Karpas-422 (cell line): ENCODE measurements around the gene UBL4A. TPM values are rescaled to one million over a fixed set of nuclear protein-coding genes. Genes with fewer than 3 reads are reported as not detected.

Experiments used
- DNase-seq: peaks from one replicate; pipeline ENCODE4 v3.0.0-alpha.2; 2015
- H2AFZ ChIP-seq: fragments of 200-600 bp; sonication (generic); 2 replicates; pipeline ENCODE4 v1.6.1; 2014; ENCODE audit warnings: antibody characterized with exemption, low read length, mixed read lengths
- H3K27ac ChIP-seq: fragments of 200-600 bp; sonication (generic); 2 replicates; pipeline ENCODE4 v1.5.1; 2014; ENCODE audit warnings: mild to moderate bottlenecking, low read length, moderate library complexity
- H3K27me3 ChIP-seq: fragments of 200-600 bp; sonication (generic); 2 replicates; pipeline ENCODE4 v1.6.1; 2014; ENCODE audit warnings: low read length, mixed read lengths
- H3K36me3 ChIP-seq: fragments of 200-600 bp; sonication (generic); 2 replicates; pipeline ENCODE4 v1.6.1; 2014; ENCODE audit warnings: low read length, mixed read lengths; ENCODE audit not compliant: insufficient read depth
- H3K4me1 ChIP-seq: fragments of 200-600 bp; sonication (generic); 2 replicates; pipeline ENCODE4 v1.6.1; 2014; ENCODE audit warnings: mild to moderate bottlenecking, low read length, mixed read lengths
- H3K4me2 ChIP-seq: fragments of 200-600 bp; sonication (generic); 2 replicates; pipeline ENCODE4 v1.6.1; 2014; ENCODE audit warnings: low read length, low read depth, mild to moderate bottlenecking; ENCODE audit not compliant: poor library complexity, severe bottlenecking
- H3K4me3 ChIP-seq: fragments of 200-600 bp; sonication (generic); 2 replicates; pipeline ENCODE4 v1.5.1; 2014; ENCODE audit warnings: mild to moderate bottlenecking, antibody characterized with exemption, low read length, mixed read lengths
- H3K79me2 ChIP-seq: fragments of 200-600 bp; sonication (generic); 2 replicates; pipeline ENCODE4 v1.6.1; 2014; ENCODE audit warnings: mild to moderate bottlenecking, low read length, mixed read lengths
- H3K9ac ChIP-seq: fragments of 200-600 bp; sonication (generic); 2 replicates; pipeline ENCODE4 v1.6.0; 2014; ENCODE audit warnings: low read length
- H3K9me2 ChIP-seq: fragments of 200-600 bp; sonication (generic), shearing (Covaris generic); replicated peaks from 2 replicates; pipeline ENCODE4 v1.6.0; 2014; ENCODE audit warnings: mild to moderate bottlenecking, low read length, moderate library complexity; ENCODE audit not compliant: insufficient read depth
- H3K9me3 ChIP-seq: fragments of 300-700, 200-600 bp; sonication (generic); 2 replicates; pipeline ENCODE4 v1.6.1; 2014; ENCODE audit warnings: low read length, mixed read lengths
- H4K20me1 ChIP-seq: fragments of 200-600 bp; sonication (generic); 2 replicates; pipeline ENCODE4 v1.6.1; 2014; ENCODE audit warnings: mild to moderate bottlenecking, antibody characterized with exemption, low read length, low read depth; ENCODE audit not compliant: insufficient read depth
- total RNA-seq: library from RNA; depleted of rRNA; stranded (reverse); fragments of >200 nt; shearing (Covaris generic); gene quantifications from 2 replicates; pipeline ENCODE4 v1.2.3, GENCODE V29; 2014; ENCODE audit warnings: low replicate concordance

The UBL4A gene
- total RNA-seq, 1 experiment from 2014 or later: 30.4 TPM

DNA sequence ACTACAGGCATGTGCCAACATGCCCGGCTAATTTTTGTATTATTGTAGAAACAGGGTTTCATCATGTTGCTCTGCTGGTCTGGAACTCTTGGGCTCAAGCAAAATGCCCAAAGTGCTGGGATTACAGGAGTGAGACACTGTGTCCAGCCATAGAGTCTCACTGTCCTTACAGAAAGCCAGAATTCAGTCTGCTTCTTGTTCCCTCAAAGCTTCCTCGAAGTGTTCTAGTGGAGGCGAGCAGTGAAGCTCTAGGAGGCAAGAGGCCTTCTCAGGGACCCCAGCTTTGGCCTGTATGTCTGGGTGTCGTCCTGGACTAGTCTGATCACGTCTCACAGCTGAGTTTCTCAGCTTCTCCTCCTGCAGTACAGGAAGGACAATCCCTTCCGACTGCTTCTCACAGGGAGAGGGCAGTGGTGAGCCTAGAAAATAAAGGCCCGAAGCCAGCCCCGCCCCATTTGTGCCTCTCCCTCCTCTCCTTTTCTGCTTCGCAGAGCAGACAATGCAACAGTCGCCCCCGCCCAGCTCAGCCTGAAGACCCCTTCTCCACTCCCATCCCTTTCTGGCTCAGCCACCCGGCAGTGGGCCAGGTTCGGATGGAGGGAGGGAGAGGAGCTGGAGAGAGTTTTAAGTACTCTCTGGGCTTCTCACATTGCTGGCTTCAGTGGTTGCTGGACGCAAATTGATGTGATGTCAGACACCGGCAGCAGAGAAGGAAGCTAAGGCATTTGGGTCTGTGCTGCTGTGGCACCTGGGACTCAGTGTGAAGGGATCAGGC is 40.7 kb upstream of the UBL4A start:
- peak overlapping the region; percentile 57 for H3K4me3 ChIP-seq
- H3K9me3 ChIP-seq: no peaks in the 10 kb centered on the region
- peak; percentile 86 for DNase-seq
- H3K4me2 ChIP-seq: peak overlapping the region; percentile 72
- no peaks in the 10 kb centered on the region for H3K9me2 ChIP-seq
- H4K20me1 ChIP-seq: no peaks in the 10 kb centered on the region
- no peaks in the 10 kb centered on the region for H3K36me3 ChIP-seq
- H3K27ac ChIP-seq: peak overlapping the region; percentile 77
- peak overlapping the region; percentile 68 for H3K9ac ChIP-seq
- H3K79me2 ChIP-seq: no peaks in the 10 kb centered on the region
- no peak overlapping the region for H2AFZ ChIP-seq
- H3K27me3 ChIP-seq: no peaks in the 10 kb centered on the region
- H3K4me1 ChIP-seq: peaks cover 9% of the 10 kb centered on the region

DNA sequence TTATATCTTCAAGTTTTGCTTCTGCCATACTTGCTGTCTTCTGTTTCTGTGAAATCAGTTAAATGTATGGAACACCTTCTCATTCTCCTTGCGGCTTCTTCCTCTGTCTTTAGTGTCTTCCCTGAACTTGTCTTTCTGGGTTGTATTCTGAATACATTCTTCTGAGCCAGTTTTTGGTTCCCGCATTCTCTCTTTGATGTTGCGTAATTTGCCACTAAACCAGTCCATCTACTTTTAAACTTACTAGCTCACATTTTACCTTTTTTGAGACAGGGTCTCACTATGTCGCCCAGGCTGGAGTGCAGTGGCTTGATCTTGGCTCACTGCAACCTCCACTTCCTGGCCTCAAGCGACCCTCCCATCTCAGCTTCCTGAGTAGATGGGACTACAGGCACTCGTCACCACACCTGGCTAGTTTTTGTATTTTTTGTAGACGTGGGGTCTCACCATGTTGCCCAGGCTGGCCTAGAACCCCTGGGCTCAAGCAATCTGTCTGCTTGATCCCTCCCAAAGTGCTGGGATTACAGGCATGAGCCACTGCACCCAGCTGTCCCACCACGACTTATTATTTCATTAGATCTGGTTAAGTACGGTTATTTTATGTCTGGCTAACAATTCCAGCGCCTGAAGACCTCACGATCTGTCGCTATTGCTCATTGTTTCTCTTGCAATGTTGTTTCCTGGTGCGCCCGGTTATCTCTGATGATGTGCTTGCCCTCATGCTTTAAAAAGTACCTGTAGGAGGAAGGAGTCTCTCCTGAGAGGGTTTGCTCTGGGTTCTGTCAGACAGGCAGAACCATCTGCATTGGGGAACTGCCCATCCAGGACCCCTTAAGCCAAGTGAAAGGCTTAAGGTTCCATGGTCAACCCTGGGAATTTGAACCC is 39.4 kb upstream of the UBL4A start:
- H3K9me2 ChIP-seq: no peaks in the 10 kb centered on the region
- no peak overlapping the region for H3K4me3 ChIP-seq
- no peak overlapping the region for H3K9ac ChIP-seq
- no peak overlapping the region for H2AFZ ChIP-seq
- no peak overlapping the region for H3K4me2 ChIP-seq
- H3K27ac ChIP-seq: no peak overlapping the region
- H3K27me3 ChIP-seq: no peaks in the 10 kb centered on the region
- no peak for DNase-seq
- no peaks in the 10 kb centered on the region for H3K9me3 ChIP-seq
- H3K79me2 ChIP-seq: no peaks in the 10 kb centered on the region
- H3K36me3 ChIP-seq: no peaks in the 10 kb centered on the region
- H4K20me1 ChIP-seq: no peaks in the 10 kb centered on the region
- H3K4me1 ChIP-seq: peaks cover 9% of the 10 kb centered on the region

GRCh38 chrX:154519389-154519788 is 33.0 kb upstream of the UBL4A start:
- H2AFZ ChIP-seq: no peak overlapping the region
- no peak overlapping the region for H3K27ac ChIP-seq
- H3K9ac ChIP-seq: no peak overlapping the region
- H3K79me2 ChIP-seq: peaks cover 8% of the 10 kb centered on the region; the same call in 1 of the 2 replicates
- H3K27me3 ChIP-seq: no peaks in the 10 kb centered on the region
- no peaks in the 10 kb centered on the region for H4K20me1 ChIP-seq
- H3K4me3 ChIP-seq: no peak overlapping the region
- H3K9me3 ChIP-seq: no peaks in the 10 kb centered on the region
- no peaks in the 10 kb centered on the region for H3K9me2 ChIP-seq
- H3K4me1 ChIP-seq: peaks cover 22% of the 10 kb centered on the region
- H3K4me2 ChIP-seq: no peak overlapping the region
- H3K36me3 ChIP-seq: no peaks in the 10 kb centered on the region
- no peak for DNase-seq

DNA sequence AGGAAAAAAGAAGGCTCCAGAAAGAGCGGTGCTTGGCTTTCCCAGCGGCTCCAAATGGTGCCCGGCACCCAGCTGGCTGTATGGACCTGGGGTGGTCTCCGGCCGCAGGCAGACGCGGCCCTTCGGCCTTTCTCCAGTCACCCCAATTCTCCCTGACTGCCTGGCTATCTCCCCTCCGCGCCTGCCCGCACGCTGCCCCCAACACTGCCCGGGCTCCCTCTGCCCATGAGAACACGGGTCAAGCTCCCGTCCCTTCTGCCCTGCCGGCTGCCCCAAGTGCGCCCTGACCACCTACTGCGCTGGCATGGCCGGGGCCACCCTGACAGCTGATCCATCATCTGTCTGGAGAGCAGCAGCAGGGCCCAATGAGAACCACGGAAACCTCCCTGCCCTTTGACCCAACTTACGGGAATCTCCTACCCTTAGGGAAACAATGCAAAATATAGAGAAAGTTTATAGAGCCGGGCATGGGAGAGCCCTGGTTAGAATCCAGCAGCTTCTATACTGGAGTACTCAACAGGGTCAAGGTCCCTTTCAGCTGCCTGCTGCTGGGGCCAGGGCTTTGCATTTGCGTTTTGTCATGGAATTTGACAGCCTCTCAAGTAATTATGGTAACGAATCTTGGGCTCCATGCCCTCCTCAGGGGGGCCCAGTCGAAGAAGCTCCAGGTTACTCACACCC is 30.8 kb upstream of the UBL4A start:
- Histone ChIP-seq H4K20me1 (no peaks in the 10 kb centered on the region), H3K9me3 (no peaks in the 10 kb centered on the region), H3K4me1 (peaks cover 22% of the 10 kb centered on the region), H3K4me3 (no peak overlapping the region), H3K4me2 (no peak overlapping the region), H3K27ac (no peak overlapping the region), H3K27me3 (no peaks in the 10 kb centered on the region), H3K9me2 (no peaks in the 10 kb centered on the region), H3K36me3 (no peaks in the 10 kb centered on the region), H2AFZ (peak overlapping the region; percentile 56; the same call in 1 of the 2 replicates), H3K79me2 (peaks cover 8% of the 10 kb centered on the region; the same call in 1 of the 2 replicates), H3K9ac (no peak overlapping the region)
- DNase-seq: no peak

DNA sequence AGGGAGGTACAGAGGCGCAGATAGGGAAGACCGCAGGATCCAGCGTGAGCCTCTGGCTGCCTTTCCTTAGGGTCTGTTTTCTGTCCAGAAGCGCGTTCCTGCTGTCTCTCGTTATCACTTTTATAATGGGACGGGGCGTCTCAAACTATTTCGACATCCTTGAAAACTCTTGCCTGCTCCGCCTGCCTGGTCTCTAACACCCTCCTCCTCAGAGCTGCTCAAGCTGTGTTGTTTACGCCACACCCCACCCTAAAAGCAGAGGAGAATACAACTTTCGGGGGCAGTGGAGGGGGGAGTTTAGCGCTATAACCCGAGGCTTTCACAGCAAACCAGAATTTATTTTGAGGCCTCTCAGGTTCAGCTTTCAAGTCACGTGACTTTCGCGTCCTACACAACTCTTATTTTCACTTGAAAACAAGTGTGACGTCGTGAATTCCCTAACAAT is 30.3 kb upstream of the UBL4A start:
- no peak for DNase-seq
- peak overlapping the region; percentile 52 for H3K4me2 ChIP-seq
- H3K36me3 ChIP-seq: no peaks in the 10 kb centered on the region
- H3K4me3 ChIP-seq: peak overlapping the region; percentile 55; the same call in 1 of the 2 replicates
- no peaks in the 10 kb centered on the region for H3K9me3 ChIP-seq
- H3K4me1 ChIP-seq: peaks cover 22% of the 10 kb centered on the region
- H3K9ac ChIP-seq: peak overlapping the region; percentile 44
- no peaks in the 10 kb centered on the region for H4K20me1 ChIP-seq
- H3K9me2 ChIP-seq: no peaks in the 10 kb centered on the region
- H3K27ac ChIP-seq: no peak overlapping the region
- H2AFZ ChIP-seq: no peak overlapping the region
- peaks cover 8% of the 10 kb centered on the region; the same call in 1 of the 2 replicates for H3K79me2 ChIP-seq
- no peaks in the 10 kb centered on the region for H3K27me3 ChIP-seq

DNA sequence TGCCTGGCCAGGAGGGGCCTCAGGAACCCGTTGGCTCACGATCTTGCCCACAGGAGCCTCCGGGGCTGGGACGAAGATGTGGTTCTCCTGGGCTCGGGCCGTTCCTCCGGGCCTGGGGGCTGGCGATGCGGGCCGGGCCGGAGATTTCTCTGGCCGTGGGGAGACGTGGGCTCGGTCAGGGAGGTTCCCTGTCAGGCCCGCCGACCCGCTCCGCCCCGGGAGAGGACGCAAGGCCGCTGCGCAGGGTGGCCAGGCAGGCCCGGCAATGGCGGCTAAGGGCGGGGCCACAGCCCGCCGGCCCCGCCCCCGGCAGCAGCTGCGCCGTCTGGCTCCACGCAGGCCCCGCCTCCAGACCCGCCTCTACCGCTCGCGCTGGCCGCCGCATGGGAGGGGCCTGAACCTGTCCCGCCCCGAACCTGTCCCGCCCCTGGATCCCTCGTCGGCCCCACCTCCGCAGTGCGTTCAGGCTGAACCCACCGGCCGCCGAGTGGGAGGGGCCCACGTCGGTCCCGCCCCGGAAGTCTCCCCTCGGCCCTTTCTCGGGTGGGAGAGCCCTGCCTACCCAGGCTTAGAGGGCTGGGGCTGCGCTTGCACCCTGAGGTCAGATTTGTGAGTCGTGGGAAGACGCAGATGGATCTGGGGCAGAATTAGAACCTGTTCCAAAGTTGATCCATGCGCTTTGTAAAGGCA is 29.7 kb upstream of the UBL4A start, which contains the start of gene FAM3A:
TSS of gene FAM3A (minus strand) at position 267 of the 690 bp plus-strand sequence. CDS start 460 bp downstream, outside the sequence.
- Histone ChIP-seq H3K9me3 (no peaks in the 10 kb centered on the region), H3K4me2 (peak within 1 kb of the TSS; percentile 64), H3K27ac (0 out of 2 replicates have a peak within 1 kb of the TSS, but pooled peaks have one; percentile 17), H3K9ac (peak within 1 kb of the TSS; percentile 88), H3K4me3 (peak within 1 kb of the TSS; percentile 89), H3K9me2 (no peaks in the 10 kb centered on the region), H3K36me3 (no peaks in the 10 kb centered on the region), H3K4me1 (peaks cover 22% of the 10 kb centered on the region), H2AFZ (no peak within 1 kb of the TSS), H3K79me2 (peaks cover 8% of the 10 kb centered on the region; the same call in 1 of the 2 replicates), H4K20me1 (no peaks in the 10 kb centered on the region), H3K27me3 (no peaks in the 10 kb centered on the region)
- peak; percentile 92 for DNase-seq

GRCh38 chrX:154515090-154515965 is 28.9 kb upstream of the UBL4A start:
- Histone ChIP-seq H3K27ac (0 out of 2 replicates have a peak overlapping the region, but pooled peaks have one; percentile 17), H2AFZ (no peak overlapping the region)
- peak; percentile 60 for DNase-seq

More at GRCh38 chrX:154515090-154515965, 28.9 kb upstream of the UBL4A start:
- Histone ChIP-seq H3K79me2 (peaks cover 8% of the 10 kb centered on the region; the same call in 1 of the 2 replicates), H3K9ac (peak overlapping the region; percentile 88), H4K20me1 (no peaks in the 10 kb centered on the region), H3K27me3 (no peaks in the 10 kb centered on the region), H3K4me3 (peak overlapping the region; percentile 89), H3K36me3 (no peaks in the 10 kb centered on the region), H3K9me2 (no peaks in the 10 kb centered on the region), H3K9me3 (no peaks in the 10 kb centered on the region), H3K4me2 (peak overlapping the region; percentile 64), H3K4me1 (peaks cover 22% of the 10 kb centered on the region)
